Keratinocyte (primary cell): Measurements from ENCODE around the gene PLA2G2C. TPM values are rescaled to one million over a fixed set of nuclear protein-coding genes. Genes with fewer than 3 reads are reported as not detected.

Experiments used
- DNase-seq: peaks from one replicate; pipeline ENCODE4 v3.0.0-alpha.2; 2011; ENCODE audit warnings: low read depth, missing footprints, low spot score
- FAIRE-seq: peaks from 2 replicates; lab custom pipeline; 2011; peaks lifted over from hg19 to GRCh38; lab: Jason Lieb, UNC
- H2AFZ ChIP-seq: 2 replicates; pipeline ENCODE4 v1.6.0; 2012; ENCODE audit warnings: low read length, control low read depth, inconsistent platforms; ENCODE audit not compliant: control insufficient read depth
- H3K27ac ChIP-seq: 2 replicates; pipeline ENCODE4 v1.5.1; 2011; ENCODE audit warnings: low read length; ENCODE audit not compliant: control insufficient read depth, insufficient read depth
- H3K27me3 ChIP-seq: 3 replicates; pipeline ENCODE4 v1.6.0; 2011; ENCODE audit warnings: low read length; ENCODE audit not compliant: control insufficient read depth, insufficient read depth; ENCODE audit errors: extremely low read depth
- H3K36me3 ChIP-seq, 2 experiments: 2 replicates in 1 of 2; 3 replicates in 1 of 2; pipeline ENCODE4 v1.5.1; 2011; ENCODE audit warnings: low read length in 2 of 2, mild to moderate bottlenecking in 1 of 2; ENCODE audit not compliant: control insufficient read depth in 2 of 2, insufficient read depth in 2 of 2; ENCODE audit errors: extremely low read depth in 1 of 2
- H3K4me1 ChIP-seq: 3 replicates; pipeline ENCODE4 v1.5.1; 2011; ENCODE audit warnings: low read length; ENCODE audit not compliant: control insufficient read depth, insufficient read depth; ENCODE audit errors: extremely low read depth
- H3K4me2 ChIP-seq: 3 replicates; pipeline ENCODE4 v1.6.0; 2011; ENCODE audit warnings: low read depth, low read length; ENCODE audit not compliant: control insufficient read depth, insufficient read depth; ENCODE audit errors: extremely low read depth
- H3K4me3 ChIP-seq, 3 experiments: fragments of 200-600 bp in 1 of 3; sonication (generic) in 1 of 3; 2 replicates in 2 of 3; 3 replicates in 1 of 3; pipeline ENCODE4 v1.5.1; 2011 to 2016; ENCODE audit warnings: low read length in 3 of 3, mild to moderate bottlenecking in 3 of 3, control low read depth in 2 of 3, inconsistent platforms in 1 of 3, low read depth in 1 of 3, mixed read lengths in 1 of 3, mixed run types in 1 of 3, moderate library complexity in 1 of 3; ENCODE audit not compliant: control insufficient read depth in 2 of 3, insufficient read depth in 2 of 3; ENCODE audit errors: extremely low read depth in 1 of 3
- H3K79me2 ChIP-seq: 2 replicates; pipeline ENCODE4 v1.6.0; 2012; ENCODE audit warnings: low read length; ENCODE audit not compliant: control insufficient read depth, insufficient read depth
- H3K9ac ChIP-seq: 3 replicates; pipeline ENCODE4 v1.6.0; 2011; ENCODE audit warnings: low read length; ENCODE audit not compliant: control insufficient read depth, insufficient read depth; ENCODE audit errors: extremely low read depth
- H3K9me1 ChIP-seq: 3 replicates; pipeline ENCODE4 v1.6.0; 2011; ENCODE audit warnings: low read length; ENCODE audit not compliant: control insufficient read depth, insufficient read depth; ENCODE audit errors: extremely low read depth
- H3K9me3 ChIP-seq: 2 replicates; pipeline ENCODE4 v1.5.1; 2012; ENCODE audit warnings: low read depth, low read length; ENCODE audit not compliant: control insufficient read depth
- H4K20me1 ChIP-seq: 3 replicates; pipeline ENCODE4 v1.6.0; 2011; ENCODE audit warnings: low read length; ENCODE audit not compliant: control insufficient read depth, insufficient read depth; ENCODE audit errors: extremely low read depth
- EZH2 ChIP-seq: IDR thresholded peaks from one replicate; pipeline ENCODE4 v1.6.1; 2012; ENCODE audit warnings: inconsistent platforms, mild to moderate bottlenecking, low read length, moderate library complexity
- dilution Hi-C: fragments of 300-500 bp; cut with MboI; formaldehyde crosslinking; loops from one replicate; pipeline ENCODE4 v1.7.0; 2020; ENCODE audit warnings: low sequenced_read_pairs; ENCODE audit not compliant: extremely low pct_ligation_motif_present
- polyA plus RNA-seq, 5 experiments: library from polyadenylated mRNA; depleted of rRNA in 3 of 5; stranded (reverse) in 3 of 5; stranded (forward) in 1 of 5; unstranded in 1 of 5; fragments of >200 nt; gene quantifications; 1 replicate in 1 of 5; 2 replicates in 3 of 5; 3 replicates in 1 of 5; pipeline versions ENCODE4 v1.2.1 to v1.2.3, GENCODE V29; 2011 to 2012; ENCODE audit warnings: missing spikeins in 2 of 5, low read depth in 1 of 5, low replicate concordance in 1 of 5
- TF ChIP-seq, protein P1 (sequence below), 3 experiments: IDR thresholded peaks in 1 of 3; conservative IDR thresholded peaks in 1 of 3; optimal IDR thresholded peaks in 1 of 3; 2 replicates in 2 of 3; 3 replicates in 1 of 3; pipeline versions ENCODE3 to v1.5.1; 2011; ENCODE audit warnings: low read length in 3 of 3, mild to moderate bottlenecking in 3 of 3, moderate library complexity in 2 of 3, control low read depth in 1 of 3, inconsistent platforms in 1 of 3; ENCODE audit not compliant: insufficient read depth in 2 of 3; ENCODE audit errors: extremely low read depth in 1 of 3

PLA2G2C gene
- polyA plus RNA-seq, 1 donor (not counting 4 experiments of a cell fraction or from before 2014, with no cell fraction given): not detected

DNA sequence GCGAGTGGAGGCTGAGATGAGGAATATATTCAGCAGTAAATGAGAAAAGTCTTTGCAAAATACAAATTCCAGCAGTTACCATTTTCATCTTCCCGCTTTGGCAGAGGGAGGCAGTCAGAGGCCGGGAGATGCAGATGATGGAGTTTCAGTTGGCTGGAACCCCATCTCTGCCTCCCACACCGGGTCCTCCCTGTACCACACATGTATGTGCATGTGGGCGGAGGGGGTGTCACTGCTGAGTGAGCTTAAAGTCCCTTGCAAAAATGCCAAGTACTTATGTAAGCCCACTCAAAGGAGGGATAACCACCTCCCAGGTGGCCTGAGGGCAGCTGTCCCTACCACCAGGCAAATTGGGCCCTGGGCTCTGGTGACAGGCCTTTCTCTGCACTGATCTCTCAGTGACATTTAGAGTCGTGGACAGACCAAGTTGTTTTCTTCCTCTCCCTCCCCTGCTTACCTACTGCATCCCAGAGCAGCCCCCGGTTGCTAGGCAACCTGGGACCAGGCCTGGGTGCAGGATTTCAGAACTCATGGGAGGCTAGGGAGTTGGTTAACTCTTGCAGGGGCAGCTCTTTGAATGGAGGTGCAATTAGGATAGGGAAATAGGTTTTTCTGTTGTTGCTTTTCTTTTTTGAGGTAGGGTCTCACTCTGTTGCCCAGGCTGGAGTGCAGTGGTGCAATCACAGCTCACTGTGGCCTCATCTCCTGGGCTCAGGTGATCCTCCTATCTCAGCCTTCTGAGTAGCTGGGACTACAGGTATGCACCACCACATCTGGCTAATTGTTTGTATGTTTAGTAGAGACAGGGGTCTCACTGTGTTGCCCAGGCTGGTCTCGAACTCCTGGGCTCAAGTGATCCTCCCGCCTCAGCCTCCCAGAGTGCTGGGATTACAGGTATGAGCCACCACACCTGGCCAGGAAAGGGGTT lies 17.5 kb downstream of the PLA2G2C start:
- Histone ChIP-seq H3K4me2 (no peak overlapping the region), H3K9me1 (no peaks in the 10 kb centered on the region), H3K36me3 (no peaks in the 10 kb centered on the region), H3K4me3 (no peak overlapping the region), H3K9ac (no peak overlapping the region), H3K27me3 (no peaks in the 10 kb centered on the region), H2AFZ (no peak overlapping the region), H4K20me1 (no peaks in the 10 kb centered on the region), H3K9me3 (peaks cover 2% of the 10 kb centered on the region), H3K79me2 (no peaks in the 10 kb centered on the region), H3K4me1 (peaks cover 26% of the 10 kb centered on the region), H3K27ac (no peak overlapping the region)
- dilution Hi-C loops: no loop called here
- no peak for FAIRE-seq
- no peak for DNase-seq
- TF ChIP-seq, protein P1, sequence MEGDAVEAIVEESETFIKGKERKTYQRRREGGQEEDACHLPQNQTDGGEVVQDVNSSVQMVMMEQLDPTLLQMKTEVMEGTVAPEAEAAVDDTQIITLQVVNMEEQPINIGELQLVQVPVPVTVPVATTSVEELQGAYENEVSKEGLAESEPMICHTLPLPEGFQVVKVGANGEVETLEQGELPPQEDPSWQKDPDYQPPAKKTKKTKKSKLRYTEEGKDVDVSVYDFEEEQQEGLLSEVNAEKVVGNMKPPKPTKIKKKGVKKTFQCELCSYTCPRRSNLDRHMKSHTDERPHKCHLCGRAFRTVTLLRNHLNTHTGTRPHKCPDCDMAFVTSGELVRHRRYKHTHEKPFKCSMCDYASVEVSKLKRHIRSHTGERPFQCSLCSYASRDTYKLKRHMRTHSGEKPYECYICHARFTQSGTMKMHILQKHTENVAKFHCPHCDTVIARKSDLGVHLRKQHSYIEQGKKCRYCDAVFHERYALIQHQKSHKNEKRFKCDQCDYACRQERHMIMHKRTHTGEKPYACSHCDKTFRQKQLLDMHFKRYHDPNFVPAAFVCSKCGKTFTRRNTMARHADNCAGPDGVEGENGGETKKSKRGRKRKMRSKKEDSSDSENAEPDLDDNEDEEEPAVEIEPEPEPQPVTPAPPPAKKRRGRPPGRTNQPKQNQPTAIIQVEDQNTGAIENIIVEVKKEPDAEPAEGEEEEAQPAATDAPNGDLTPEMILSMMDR (optimal IDR thresholded peaks at IDR 0.05 in 1 of 3, IDR thresholded peaks at IDR 0.05 in 1 of 3, conservative IDR thresholded peaks at IDR 0.05 in 1 of 3; ENCODE audit: extremely low read depth in 1 of 3, insufficient read depth in 2 of 3, low read length in 3 of 3): no peak
- no peak for TF ChIP-seq EZH2

DNA sequence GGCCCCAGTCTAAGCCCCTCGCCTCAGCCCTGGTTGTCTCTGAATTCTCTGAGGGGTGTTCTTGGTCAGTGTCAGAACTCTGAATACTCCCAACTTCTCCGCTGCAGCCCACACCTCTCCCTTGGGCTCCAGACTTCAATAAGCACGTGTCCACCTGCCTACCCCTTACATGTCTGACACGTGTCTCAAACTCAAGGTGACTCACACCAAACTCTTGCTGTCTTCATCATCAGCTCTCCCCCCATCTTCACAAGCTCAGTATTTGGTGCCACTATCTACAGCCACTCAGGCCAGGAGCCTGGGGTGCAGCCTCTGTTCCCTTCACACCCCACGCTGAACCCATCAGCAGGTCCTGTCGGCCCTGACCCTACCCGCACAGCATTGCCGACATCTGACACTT lies 19.2 kb downstream of the PLA2G2C start:
- Histone ChIP-seq H3K4me1 (peaks cover 26% of the 10 kb centered on the region), H3K27ac (no peak overlapping the region), H3K79me2 (no peaks in the 10 kb centered on the region), H3K9me3 (peaks cover 4% of the 10 kb centered on the region), H2AFZ (no peak overlapping the region), H3K9ac (no peak overlapping the region), H3K4me3 (no peak overlapping the region), H3K9me1 (no peaks in the 10 kb centered on the region), H3K36me3 (no peaks in the 10 kb centered on the region), H3K27me3 (no peaks in the 10 kb centered on the region), H3K4me2 (peak overlapping the region; percentile 16), H4K20me1 (no peaks in the 10 kb centered on the region)
- dilution Hi-C loops: no loop called here
- DNase-seq (peak; percentile 71), FAIRE-seq (no peak)
- TF ChIP-seq, protein P1 (optimal IDR thresholded peaks at IDR 0.05 in 1 of 3, IDR thresholded peaks at IDR 0.05 in 1 of 3, conservative IDR thresholded peaks at IDR 0.05 in 1 of 3; ENCODE audit: extremely low read depth in 1 of 3, insufficient read depth in 2 of 3, low read length in 3 of 3): no peak
- TF ChIP-seq EZH2: no peak
